Fibroblast of pulmonary artery (primary cell): ENCODE data around the gene SPRING1.

Experiments used
- DNase-seq: peaks from one replicate; pipeline ENCODE4 v3.0.0-alpha.2; 2010; ENCODE audit warnings: low read depth
- H3K4me3 ChIP-seq: replicated peaks from 2 replicates; pipeline ENCODE4 v1.5.1; 2011; ENCODE audit warnings: low read depth, mild to moderate bottlenecking, control low read depth, low read length, moderate library complexity
- CTCF ChIP-seq: IDR thresholded peaks from 2 replicates; pipeline ENCODE4 v1.5.1; 2011; ENCODE audit warnings: mild to moderate bottlenecking, control low read depth, low read length, inconsistent platforms; ENCODE audit errors: missing control alignments

The SPRING1 gene

GRCh38 chr12:116737774-116738657 lies at the start of gene SPRING1, which contains the start of gene RNFT2:
Gene SPRING1 (minus strand): TSS chr12:116738069. CDS start chr12:116737900, 169 bp downstream.
Gene RNFT2 (plus strand): TSS chr12:116738315. CDS start chr12:116740498, 2,183 bp downstream.
- H3K4me3 ChIP-seq: peak within 1 kb of the TSS; percentile 94
- peak; percentile 99 for DNase-seq
- no peak for TF ChIP-seq CTCF

GRCh38 chr12:116784238-116784612 lies 46.4 kb upstream of the SPRING1 start:
- DNase-seq: no peak
- no peak overlapping the region for H3K4me3 ChIP-seq
- TF ChIP-seq CTCF: no peak

- no peak for DNase-seq
- TF ChIP-seq CTCF: no peak
- H3K4me3 ChIP-seq: no peak overlapping the region
These were observed 45.8 kb upstream of the SPRING1 start for GRCh38 chr12:116783525-116784237.

- TF ChIP-seq CTCF: no peak
- H3K4me3 ChIP-seq: no peak overlapping the region
- DNase-seq: no peak
These were observed 43.1 kb upstream of the SPRING1 start for GRCh38 chr12:116780942-116781341.

- no peak overlapping the region for H3K4me3 ChIP-seq
- DNase-seq: no peak
- no peak for TF ChIP-seq CTCF
These were observed 41.7 kb upstream of the SPRING1 start for GRCh38 chr12:116779597-116779996.

GRCh38 chr12:116777245-116777644 lies 39.4 kb upstream of the SPRING1 start:
- no peak for TF ChIP-seq CTCF
- no peak overlapping the region for H3K4me3 ChIP-seq
- no peak for DNase-seq
